ENCODE results near the gene SCYGR7.

SCYGR7 gene

GRCh38 chr2:227728035-227728434 is at the start of gene SCYGR7:
Gene SCYGR7, plus strand, starts transcription at chr2:227728335. Its CDS starts 0 bp downstream, at chr2:227728335.
- TF ChIP-seq CTCF (conservative IDR thresholded peaks at IDR 0.05), result no peak

GRCh38 chr2:227684258-227684657 is 43.9 kb upstream of the SCYGR7 start:
- no peak for TF ChIP-seq CTCF (conservative IDR thresholded peaks at IDR 0.05)
- H3K27ac ChIP-seq, result no peak overlapping the region

More at GRCh38 chr2:227728035-227728434, at the start of gene SCYGR7:
- H3K27ac ChIP-seq, result no peak within 1 kb of the TSS

GRCh38 chr2:227687189-227687588 is 40.9 kb upstream of the SCYGR7 start:
- TF ChIP-seq CTCF (conservative IDR thresholded peaks at IDR 0.05), result no peak

GRCh38 chr2:227696990-227697679 is 31.0 kb upstream of the SCYGR7 start:
- H3K27ac ChIP-seq, result no peak overlapping the region
- no peak for TF ChIP-seq CTCF (conservative IDR thresholded peaks at IDR 0.05)

More at GRCh38 chr2:227687189-227687588, 40.9 kb upstream of the SCYGR7 start:
- no peak overlapping the region for H3K27ac ChIP-seq

GRCh38 chr2:227701556-227701955 is 26.6 kb upstream of the SCYGR7 start:
- TF ChIP-seq CTCF (conservative IDR thresholded peaks at IDR 0.05), result no peak
- H3K27ac ChIP-seq, result 0 out of 2 replicates have a peak overlapping the region, but pooled peaks have one; percentile 9

GRCh38 chr2:227703280-227703732 is 24.8 kb upstream of the SCYGR7 start:
- TF ChIP-seq CTCF (conservative IDR thresholded peaks at IDR 0.05), result no peak

GRCh38 chr2:227703961-227704360 is 24.2 kb upstream of the SCYGR7 start:
- TF ChIP-seq CTCF (conservative IDR thresholded peaks at IDR 0.05), result no peak
- no peak overlapping the region for H3K27ac ChIP-seq

More at GRCh38 chr2:227703280-227703732, 24.8 kb upstream of the SCYGR7 start:
- H3K27ac ChIP-seq, result no peak overlapping the region
